HepG2 (cell line): ENCODE results near the gene SLBP.

Experiments used
- EZH2 ChIP-seq: conservative IDR thresholded peaks from 2 replicates; pipeline ENCODE4 v1.6.1; 2012; ENCODE audit warnings: mild to moderate bottlenecking, low read depth, low read length, moderate library complexity
- JUN ChIP-seq: sonication (generic); formaldehyde crosslinking; IDR thresholded peaks from 2 replicates; pipeline ENCODE4 v1.4.0; 2020; ENCODE audit warnings: mild to moderate bottlenecking, missing genetic modification reagents
- SMAD9 ChIP-seq: sonication (generic); formaldehyde crosslinking; IDR thresholded peaks from 2 replicates; pipeline ENCODE4 v1.5.1; 2020; ENCODE audit warnings: mild to moderate bottlenecking, missing genetic modification reagents
- ZNF337 ChIP-seq: sonication (generic); formaldehyde crosslinking; IDR thresholded peaks from 2 replicates; pipeline ENCODE4 v1.5.1; 2020; ENCODE audit warnings: missing genetic modification reagents, low read depth, mild to moderate bottlenecking, borderline replicate concordance

DNA sequence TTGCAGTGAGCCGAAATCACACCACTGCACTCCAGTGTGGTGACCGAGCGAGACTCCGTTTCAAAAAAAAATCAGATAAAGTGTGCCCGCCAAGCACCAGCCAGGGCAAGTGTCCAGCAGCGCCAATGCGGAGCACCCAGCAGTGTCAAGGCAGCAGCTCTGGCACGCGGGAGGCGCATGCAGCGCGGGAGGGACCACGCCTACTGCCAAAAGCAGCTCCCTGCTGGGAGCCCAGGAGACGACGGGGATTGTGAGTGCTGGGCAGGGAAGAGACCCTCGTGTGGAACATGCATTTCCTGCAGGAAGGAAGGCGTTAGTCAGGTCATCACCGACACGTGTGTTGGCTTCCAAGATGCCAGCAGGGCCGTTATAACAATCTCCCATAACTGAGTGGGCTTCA lies 38.4 kb downstream of the SLBP start:
- TF ChIP-seq SMAD9 (CRISPR knock-in tag) = no peak
- TF ChIP-seq ZNF337 (CRISPR knock-in tag) = no peak
- no peak for TF ChIP-seq JUN
- TF ChIP-seq EZH2 = no peak
